Measurements from ENCODE around the gene P3H3. TPM values are rescaled to one million over a fixed set of nuclear protein-coding genes. Genes with fewer than 3 reads are reported as not detected.

P3H3 gene
- polyA plus RNA-seq (ENCODE audit: low read depth in 6 of 6) = not detected

GRCh38 chr12:6827982-6828780 lies at the start of gene P3H3:
TSS of gene P3H3 (plus strand) at chr12:6828407. CDS start at chr12:6828441, 34 bp downstream.
- Mint-ChIP-seq H3K4me1 (peaks cover 20 to 34% (median 32%) of the 10 kb centered on the region in 3 donors), H3K9me3 (no peaks in the 10 kb centered on the region), H3K36me3 (peaks cover 0 to 21% of the 10 kb centered on the region in 2 donors), H3K27ac (peak within 1 kb of the TSS in 3 of 6 donors; percentile 44 to 79 (median 52)), H3K4me3 (peak within 1 kb of the TSS; percentile 75 to 94 (median 90)), H3K27me3 (peaks cover 66 to 91% (median 91%) of the 10 kb centered on the region in 3 donors)
- DNase-seq = no peak
- ATAC-seq (ENCODE audit: low read depth in 2 of 2) = peak; percentile 32 to 45

- DNase-seq (peak; percentile 83), ATAC-seq (ENCODE audit: low read depth in 2 of 2) (peak; percentile 93)
- H3K4me3 Mint-ChIP-seq = peak overlapping the region; percentile 54 to 95 (median 86)
- H3K4me1 Mint-ChIP-seq = peaks cover 20 to 22% (median 21%) of the 10 kb centered on the region in 3 donors
- peaks cover 38 to 59% (median 57%) of the 10 kb centered on the region in 3 donors for H3K27me3 Mint-ChIP-seq
- no peaks in the 10 kb centered on the region for H3K9me3 Mint-ChIP-seq
- peak overlapping the region in 4 of 6 donors; percentile 5 to 96 (median 88) for H3K27ac Mint-ChIP-seq
- peaks cover 0 to 8% of the 10 kb centered on the region in 2 donors for H3K36me3 Mint-ChIP-seq
These were observed 49.3 kb upstream of the P3H3 start for GRCh38 chr12:6778574-6779550.

- Mint-ChIP-seq H3K27me3 (peaks cover 30 to 52% (median 49%) of the 10 kb centered on the region in 3 donors), H3K4me3 (peak overlapping the region in 5 of 8 donors; percentile 9 to 87 (median 57)), H3K27ac (peak overlapping the region in 2 of 6 donors; percentile 50 to 90), H3K4me1 (peaks cover 14 to 17% (median 16%) of the 10 kb centered on the region in 3 donors), H3K9me3 (no peaks in the 10 kb centered on the region), H3K36me3 (peaks cover 0 to 6% of the 10 kb centered on the region in 2 donors)
- DNase-seq (no peak), ATAC-seq (ENCODE audit: low read depth in 2 of 2) (no peak)
These were observed 48.3 kb upstream of the P3H3 start for GRCh38 chr12:6779708-6780432.

GRCh38 chr12:6780573-6780972 lies 47.6 kb upstream of the P3H3 start:
- Mint-ChIP-seq H3K4me1 (peaks cover 13 to 14% (median 13%) of the 10 kb centered on the region in 3 donors), H3K9me3 (no peaks in the 10 kb centered on the region), H3K27ac (no peak overlapping the region), H3K4me3 (no peak overlapping the region), H3K36me3 (no peaks in the 10 kb centered on the region), H3K27me3 (peaks cover 23 to 45% (median 42%) of the 10 kb centered on the region in 3 donors)
- DNase-seq = no peak
- ATAC-seq (ENCODE audit: low read depth in 2 of 2) = no peak

GRCh38 chr12:6782119-6782518 lies 46.1 kb upstream of the P3H3 start:
- ATAC-seq (ENCODE audit: low read depth in 2 of 2) = no peak
- Mint-ChIP-seq H3K27ac (no peak overlapping the region), H3K36me3 (no peaks in the 10 kb centered on the region), H3K9me3 (no peaks in the 10 kb centered on the region), H3K4me1 (peaks cover 13% of the 10 kb centered on the region in 3 donors), H3K4me3 (no peak overlapping the region), H3K27me3 (peaks cover 15 to 37% (median 27%) of the 10 kb centered on the region in 3 donors)
- no peak for DNase-seq

GRCh38 chr12:6782850-6783566 lies 45.2 kb upstream of the P3H3 start:
- Mint-ChIP-seq H3K27ac (no peak overlapping the region), H3K9me3 (no peaks in the 10 kb centered on the region), H3K4me3 (no peak overlapping the region)

GRCh38 chr12:6783828-6784227 lies 44.4 kb upstream of the P3H3 start:
- DNase-seq (no peak), ATAC-seq (ENCODE audit: low read depth in 2 of 2) (no peak)
- peaks cover 8 to 27% (median 18%) of the 10 kb centered on the region in 3 donors for H3K27me3 Mint-ChIP-seq
- H3K36me3 Mint-ChIP-seq = no peaks in the 10 kb centered on the region
- H3K4me3 Mint-ChIP-seq = no peak overlapping the region
- no peak overlapping the region for H3K27ac Mint-ChIP-seq
- H3K9me3 Mint-ChIP-seq = no peaks in the 10 kb centered on the region
- H3K4me1 Mint-ChIP-seq = peaks cover 3 to 4% (median 3%) of the 10 kb centered on the region in 3 donors

More at GRCh38 chr12:6782850-6783566, 45.2 kb upstream of the P3H3 start:
- DNase-seq = no peak
- peaks cover 9 to 28% (median 18%) of the 10 kb centered on the region in 3 donors for H3K27me3 Mint-ChIP-seq
- peaks cover 11 to 12% (median 12%) of the 10 kb centered on the region in 3 donors for H3K4me1 Mint-ChIP-seq
- no peak for ATAC-seq (ENCODE audit: low read depth in 2 of 2)
- no peaks in the 10 kb centered on the region for H3K36me3 Mint-ChIP-seq

GRCh38 chr12:6784296-6784695 lies 43.9 kb upstream of the P3H3 start:
- Mint-ChIP-seq H3K27me3 (peaks cover 9 to 30% (median 20%) of the 10 kb centered on the region in 3 donors), H3K9me3 (no peaks in the 10 kb centered on the region), H3K27ac (peak overlapping the region in 1 of 6 donors; percentile 35), H3K4me3 (no peak overlapping the region), H3K4me1 (no peaks in the 10 kb centered on the region), H3K36me3 (no peaks in the 10 kb centered on the region)
- ATAC-seq (ENCODE audit: low read depth in 2 of 2) (no peak), DNase-seq (no peak)

- DNase-seq (no peak), ATAC-seq (ENCODE audit: low read depth in 2 of 2) (no peak)
- Mint-ChIP-seq H3K4me3 (no peak overlapping the region), H3K4me1 (no peaks in the 10 kb centered on the region), H3K27ac (peak overlapping the region in 1 of 6 donors; percentile 35), H3K9me3 (no peaks in the 10 kb centered on the region), H3K36me3 (no peaks in the 10 kb centered on the region), H3K27me3 (peaks cover 11 to 35% (median 24%) of the 10 kb centered on the region in 3 donors)
These were observed 43.4 kb upstream of the P3H3 start for GRCh38 chr12:6784761-6785160.

GRCh38 chr12:6786416-6787094 lies 41.7 kb upstream of the P3H3 start:
- no peaks in the 10 kb centered on the region for H3K36me3 Mint-ChIP-seq
- ATAC-seq (ENCODE audit: low read depth in 2 of 2) = no peak
- H3K27ac Mint-ChIP-seq = peak overlapping the region in 1 of 6 donors; percentile 39
- H3K4me3 Mint-ChIP-seq = no peak overlapping the region
- no peak for DNase-seq
- no peaks in the 10 kb centered on the region for H3K9me3 Mint-ChIP-seq
- H3K27me3 Mint-ChIP-seq = peaks cover 13 to 38% (median 29%) of the 10 kb centered on the region in 3 donors
- H3K4me1 Mint-ChIP-seq = no peaks in the 10 kb centered on the region

- Mint-ChIP-seq H3K4me3 (no peak overlapping the region), H3K27ac (no peak overlapping the region), H3K36me3 (no peaks in the 10 kb centered on the region), H3K9me3 (peaks cover 0 to 3% (median 0%) of the 10 kb centered on the region in 7 donors), H3K27me3 (peaks cover 14 to 44% (median 34%) of the 10 kb centered on the region in 3 donors), H3K4me1 (peaks cover 6 to 7% (median 7%) of the 10 kb centered on the region in 3 donors)
- DNase-seq (no peak), ATAC-seq (ENCODE audit: low read depth in 2 of 2) (no peak)
These were observed 40.9 kb upstream of the P3H3 start for GRCh38 chr12:6787309-6787708.

Measured in naive B cell (primary cell).